HG03097 (cell line): ENCODE measurements around the gene MUC4.
"Not testable (repeated sequence)": the region's sequence is repeated elsewhere in the genome, so short reads cannot be mapped to it uniquely, and the experiment has no call there.

Experiments
- ATAC-seq: cut with Tn5 transposase; IDR thresholded peaks from one replicate; pipeline ENCODE4 v1.9.1; 2021; ENCODE audit not compliant: unreplicated experiment, low FRiP score

The MUC4 gene

DNA sequence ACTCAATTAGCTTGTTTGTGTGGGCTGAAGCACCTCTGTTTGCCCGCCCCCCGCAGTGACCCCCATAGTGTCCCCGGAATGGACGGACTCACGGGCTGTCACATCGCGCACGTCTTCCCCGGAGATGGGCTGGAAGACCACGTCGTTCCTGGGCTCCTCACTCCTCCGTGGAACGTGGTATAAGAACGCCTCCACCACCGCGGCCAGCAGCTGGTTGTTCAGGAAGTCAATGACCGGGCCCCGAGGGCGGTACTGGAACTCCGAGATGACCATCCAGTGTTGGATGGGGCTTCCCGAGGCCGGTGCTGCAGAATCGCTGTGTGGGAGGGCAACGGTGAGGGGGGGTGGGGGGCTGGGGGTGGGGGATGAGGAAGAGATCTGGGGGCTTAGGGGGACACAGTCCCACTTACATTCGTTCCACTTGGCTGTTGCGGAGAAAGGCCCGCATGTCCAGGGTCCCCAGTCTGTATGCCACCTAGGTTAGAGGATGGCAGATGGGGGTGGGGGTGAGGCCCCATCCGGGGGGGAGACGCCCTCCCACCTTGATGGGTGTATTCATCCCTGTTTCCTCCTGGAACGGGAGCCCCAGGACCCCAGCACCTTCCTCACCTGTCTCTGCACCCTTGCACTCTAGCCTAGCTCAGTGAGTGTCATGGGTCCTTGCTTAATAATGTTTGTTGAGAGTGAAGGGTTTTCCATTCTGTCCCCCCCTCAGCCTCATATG, 60.8 kb downstream of the MUC4 start:
- ATAC-seq: no peak

DNA sequence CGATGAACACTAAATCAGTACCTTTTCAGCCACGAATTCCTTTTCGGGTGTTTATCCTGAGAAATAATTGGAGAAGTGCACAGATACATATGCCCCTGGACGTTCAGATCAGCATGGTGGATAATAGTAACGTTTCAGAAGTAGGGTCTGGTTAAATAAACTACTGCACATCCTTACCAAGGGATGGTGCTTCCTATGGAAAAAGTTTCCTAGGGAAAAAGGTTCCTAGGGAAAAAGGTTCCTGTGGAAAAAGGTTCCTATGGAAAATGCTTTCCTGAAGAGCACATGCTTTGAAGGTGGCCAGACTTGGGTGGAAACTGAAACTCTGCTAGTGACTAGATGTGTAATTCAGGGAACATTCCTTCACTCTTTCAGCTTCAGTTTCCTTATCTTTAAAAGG, 62.6 kb downstream of the MUC4 start:
- not testable (repeated sequence) for ATAC-seq

DNA sequence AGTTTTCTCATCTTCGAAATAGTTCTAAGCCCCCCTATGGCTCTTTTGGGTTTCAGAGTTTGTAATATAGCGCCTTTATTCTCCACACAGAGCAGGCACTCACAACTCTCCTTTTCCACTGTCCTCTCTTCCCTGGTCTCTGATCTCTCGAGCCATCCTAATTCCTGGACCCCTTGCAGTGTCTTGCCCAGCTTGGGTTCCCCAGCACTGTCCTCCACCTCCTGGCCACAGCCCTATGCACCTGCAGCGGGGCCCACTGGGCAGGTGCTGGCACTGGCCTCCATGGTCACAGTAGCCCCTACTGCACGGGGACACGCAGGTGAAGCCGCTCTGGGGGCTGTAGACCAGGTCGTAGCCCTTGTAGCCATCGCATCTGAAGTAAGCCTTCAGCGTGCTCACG, 63.1 kb downstream of the MUC4 start:
- ATAC-seq: no peak

DNA sequence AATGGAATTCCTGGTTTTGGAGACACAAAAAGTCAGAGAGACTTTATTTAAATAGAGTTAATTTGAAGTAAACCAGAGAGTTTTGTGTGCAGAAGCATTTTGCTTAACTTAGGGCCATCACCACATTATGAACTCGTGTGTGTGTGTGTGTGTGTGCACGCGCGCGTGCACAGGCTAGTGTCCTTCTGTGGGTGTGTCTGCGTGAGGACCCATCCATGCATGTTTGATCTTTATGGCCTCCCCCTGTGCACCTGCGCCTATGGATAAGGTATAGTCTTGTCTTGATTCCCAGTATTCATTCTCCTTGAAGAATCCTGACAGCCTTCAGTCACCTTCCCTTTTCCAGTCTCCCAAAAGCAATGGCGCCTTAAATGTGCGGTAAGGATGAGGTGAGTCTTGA, 65.0 kb downstream of the MUC4 start:
- no peak for ATAC-seq

DNA sequence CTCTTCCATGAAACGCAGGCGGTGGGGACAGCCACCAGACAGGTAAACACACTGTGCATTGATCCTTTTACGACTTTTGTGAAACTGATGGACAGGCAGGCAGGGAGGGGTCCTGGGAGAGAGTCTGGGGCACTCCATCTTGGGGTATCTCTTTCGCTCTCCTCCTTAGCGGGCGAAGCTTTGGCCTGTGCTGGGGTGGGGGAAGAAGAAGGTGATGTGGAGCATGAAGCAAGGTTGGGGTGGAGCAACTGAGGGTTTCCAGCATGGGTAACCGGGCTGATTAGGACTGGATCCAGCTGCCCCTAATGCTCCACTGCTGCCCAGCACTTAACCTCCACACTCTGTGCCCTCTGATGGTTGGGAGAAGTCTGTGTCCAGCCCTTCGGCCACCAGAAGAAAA, 65.4 kb downstream of the MUC4 start:
- no peak for ATAC-seq

DNA sequence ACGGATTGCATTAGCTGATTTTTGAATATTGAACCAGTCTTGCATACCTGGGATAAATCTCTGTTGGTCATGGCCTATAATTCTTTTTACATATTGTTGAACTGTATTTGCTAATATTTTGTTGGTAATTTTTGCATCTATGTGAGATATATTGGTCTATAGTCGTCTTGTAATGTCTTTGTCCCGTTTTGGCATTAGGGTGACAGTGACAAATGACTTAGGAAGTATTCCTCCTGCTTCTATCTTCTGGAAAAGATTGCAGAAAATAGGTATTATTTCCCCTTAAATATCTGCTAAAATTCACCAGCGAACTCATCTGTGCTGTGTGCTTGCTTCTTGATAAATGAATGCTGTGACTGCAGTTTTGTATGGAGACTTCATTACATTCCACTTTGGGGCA, 67.3 kb downstream of the MUC4 start:
- no peak for ATAC-seq

DNA sequence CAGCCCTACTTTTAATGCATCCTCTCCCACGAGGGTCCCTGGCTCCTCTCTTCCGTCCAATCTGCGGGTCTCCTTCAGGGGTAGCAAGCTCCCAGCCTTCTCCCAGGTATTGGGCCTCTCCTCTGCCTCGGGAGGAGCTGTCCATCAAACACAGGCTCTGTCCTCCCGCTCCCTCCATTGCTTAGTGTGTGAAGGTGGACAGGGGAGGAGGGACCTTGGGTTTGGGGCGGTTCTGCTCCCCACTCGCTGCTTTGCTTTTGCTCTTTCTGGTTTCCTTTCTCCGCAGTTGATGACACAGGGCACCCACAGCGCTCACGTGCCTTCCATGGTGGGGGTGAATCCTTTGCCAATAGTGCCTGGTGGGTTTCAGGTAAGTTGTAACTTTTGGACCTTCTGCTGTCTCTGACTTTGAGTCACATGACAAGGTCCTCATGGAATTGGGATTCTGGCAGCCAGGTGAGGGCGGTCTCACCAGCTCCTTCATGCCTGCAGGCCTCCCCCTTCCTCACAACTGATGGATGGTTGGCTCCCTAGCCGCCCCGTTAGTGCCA, 72.1 kb downstream of the MUC4 start:
- no peak for ATAC-seq

DNA sequence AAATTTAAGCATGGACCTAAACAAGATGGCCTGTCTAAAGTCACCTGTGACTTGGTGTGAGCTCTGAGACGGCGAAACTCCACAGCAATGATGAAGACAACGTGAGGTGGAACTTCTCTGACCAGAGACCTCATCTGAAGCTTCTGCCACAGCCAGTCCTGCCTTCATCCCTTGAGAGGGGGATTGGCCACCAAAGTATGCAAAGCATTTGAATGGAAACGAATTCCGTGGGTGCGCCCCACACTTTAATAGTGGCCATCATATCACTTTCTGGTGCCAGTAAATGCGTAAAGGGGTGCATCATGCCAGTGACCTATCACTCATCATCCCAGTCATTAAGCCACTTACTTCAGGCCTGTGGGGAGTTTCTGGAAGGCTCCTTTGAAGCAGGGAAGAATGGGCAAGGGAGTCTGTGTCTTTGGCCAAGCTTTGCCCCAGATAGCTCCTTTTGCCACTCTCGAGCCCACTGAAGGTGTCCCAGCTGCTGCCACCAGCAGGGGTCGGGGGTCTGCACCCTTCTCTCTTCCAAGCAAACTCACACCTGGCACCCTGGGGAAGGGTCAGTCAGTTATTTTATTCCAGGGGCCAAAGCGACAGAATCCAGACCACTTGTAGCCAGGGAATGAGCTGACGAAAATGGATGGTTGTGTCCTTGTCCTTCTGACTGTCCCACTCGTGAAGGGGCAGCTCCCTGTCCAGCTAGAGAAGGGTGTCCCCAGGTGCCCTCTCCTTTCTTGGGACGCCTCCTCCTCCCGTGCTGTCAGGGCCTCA, 73.3 kb downstream of the MUC4 start:
- no peak for ATAC-seq

DNA sequence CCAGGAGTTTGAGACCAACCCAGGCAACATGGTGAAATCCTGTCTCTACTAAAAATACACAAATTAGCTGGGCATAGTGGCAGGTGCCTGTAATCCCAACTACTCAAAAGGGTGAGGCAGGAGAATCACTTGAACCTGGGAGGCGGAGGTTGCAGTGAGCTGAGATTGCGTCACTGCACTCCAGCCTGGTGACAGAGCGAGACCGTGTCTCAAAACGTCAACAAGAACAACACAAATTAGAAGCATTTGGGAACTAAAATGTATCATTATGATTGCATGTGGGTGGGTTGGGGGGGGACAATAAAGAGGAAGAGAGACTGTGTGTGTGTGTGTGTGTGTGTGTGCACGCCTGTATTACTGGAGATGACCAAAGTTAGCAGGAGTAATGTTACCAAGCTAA, 73.9 kb downstream of the MUC4 start:
- not testable (repeated sequence) for ATAC-seq

DNA sequence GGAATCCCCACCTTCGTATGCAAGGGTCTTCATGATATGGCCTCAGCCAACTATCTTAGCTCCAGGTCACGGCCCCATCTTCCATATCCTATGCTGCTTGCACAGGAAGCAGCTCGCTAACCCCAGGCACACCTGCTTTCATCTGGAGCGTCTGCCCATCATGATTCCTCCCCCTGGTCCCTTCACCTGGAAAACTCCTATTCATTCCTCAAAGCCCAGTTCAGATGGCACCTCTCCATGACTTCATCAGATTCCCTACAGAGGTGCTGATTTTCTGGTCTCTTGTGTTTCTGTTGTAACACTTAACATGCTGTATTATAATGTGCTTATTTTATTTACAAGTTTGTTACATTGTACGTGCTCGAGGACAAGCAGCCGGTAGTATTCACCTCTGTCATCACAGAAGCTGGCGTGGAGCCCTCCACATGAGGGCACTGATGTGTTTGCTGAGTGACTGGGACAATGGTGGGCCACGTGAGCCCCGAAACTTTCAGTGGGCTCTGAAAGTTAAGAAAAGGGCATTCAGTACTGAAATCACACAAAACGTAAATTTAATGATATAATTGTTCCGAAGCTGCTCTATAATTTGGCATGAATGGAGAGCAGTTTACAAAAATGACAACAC, 74.8 kb downstream of the MUC4 start:
- ATAC-seq: no peak

DNA sequence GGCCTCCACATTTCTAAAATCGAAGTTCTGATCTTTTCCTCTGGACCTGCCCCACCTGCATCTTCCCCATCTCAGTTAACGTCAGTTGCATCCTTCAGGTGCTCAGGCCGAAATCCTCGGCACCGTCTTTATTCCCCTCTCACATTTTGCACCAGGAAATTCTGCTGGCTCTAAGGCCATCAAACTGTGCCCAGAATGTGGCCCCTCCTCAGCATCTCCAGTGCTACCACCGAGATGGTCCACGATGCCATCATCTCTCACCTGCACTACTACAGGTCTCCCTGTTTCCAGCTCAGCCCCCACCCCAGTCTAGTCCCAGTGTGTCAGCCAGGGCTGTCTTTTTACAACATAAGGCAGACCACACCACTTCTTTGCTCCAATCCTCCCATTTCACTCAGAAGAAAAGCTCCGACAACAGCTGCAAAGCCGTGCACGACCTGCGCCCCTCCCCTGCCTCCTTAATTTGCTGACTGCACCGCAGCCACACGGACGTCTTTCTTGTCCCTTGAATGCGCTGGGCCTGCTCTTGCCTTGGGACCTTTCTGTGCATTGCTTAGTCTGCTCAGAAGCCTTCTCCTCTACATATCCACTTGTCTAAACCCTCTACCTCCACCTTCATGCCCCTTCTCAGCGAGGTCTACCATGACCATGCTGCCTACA, 76.6 kb downstream of the MUC4 start:
- ATAC-seq: no peak

DNA sequence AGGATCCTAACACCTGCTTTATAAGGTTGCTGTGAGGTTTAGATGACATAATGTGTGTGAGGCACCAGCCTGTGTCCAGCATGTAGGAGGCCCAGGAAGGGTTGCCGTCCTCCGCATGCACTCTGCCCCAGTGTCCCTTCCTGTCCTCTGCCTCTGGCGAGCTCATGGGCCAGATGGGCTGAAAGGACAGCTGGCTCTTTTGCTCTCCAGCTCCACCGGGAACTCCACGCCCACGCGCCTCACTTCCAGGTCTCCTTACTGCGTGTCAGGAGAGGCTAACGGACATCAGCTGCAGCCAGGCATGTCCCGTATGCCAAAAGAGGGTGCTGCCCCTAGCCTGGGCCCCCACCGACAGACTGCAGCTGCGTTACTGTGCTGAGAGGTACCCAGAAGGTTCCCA, 78.8 kb downstream of the MUC4 start:
- ATAC-seq: no peak

DNA sequence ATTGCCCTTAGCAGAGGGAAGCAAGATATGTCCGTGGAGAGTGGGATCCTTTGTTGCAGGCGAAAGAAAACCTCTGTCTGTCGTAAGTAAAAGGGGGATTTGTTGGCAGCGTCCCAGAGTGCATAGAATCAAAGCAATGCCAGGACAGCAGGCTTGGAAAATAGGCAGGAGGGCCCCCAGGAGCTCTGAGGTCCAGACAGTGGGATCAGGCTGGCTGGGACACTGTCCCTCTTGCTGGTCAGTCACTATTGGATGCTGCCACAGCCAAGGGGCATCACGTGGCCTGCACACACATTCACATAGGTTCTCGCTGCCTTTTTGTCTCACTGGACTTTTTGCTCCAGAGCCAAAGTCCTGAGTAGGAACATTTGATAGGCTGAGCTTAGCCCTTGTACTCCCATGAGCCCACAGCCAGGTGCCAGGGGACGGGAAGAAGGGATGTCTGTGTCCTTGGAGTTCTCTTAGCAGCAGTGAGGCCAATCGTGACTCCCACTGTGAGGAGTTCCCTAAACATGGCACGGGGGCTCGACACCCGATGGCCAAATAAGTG, 80.3 kb downstream of the MUC4 start:
- ATAC-seq: no peak

DNA sequence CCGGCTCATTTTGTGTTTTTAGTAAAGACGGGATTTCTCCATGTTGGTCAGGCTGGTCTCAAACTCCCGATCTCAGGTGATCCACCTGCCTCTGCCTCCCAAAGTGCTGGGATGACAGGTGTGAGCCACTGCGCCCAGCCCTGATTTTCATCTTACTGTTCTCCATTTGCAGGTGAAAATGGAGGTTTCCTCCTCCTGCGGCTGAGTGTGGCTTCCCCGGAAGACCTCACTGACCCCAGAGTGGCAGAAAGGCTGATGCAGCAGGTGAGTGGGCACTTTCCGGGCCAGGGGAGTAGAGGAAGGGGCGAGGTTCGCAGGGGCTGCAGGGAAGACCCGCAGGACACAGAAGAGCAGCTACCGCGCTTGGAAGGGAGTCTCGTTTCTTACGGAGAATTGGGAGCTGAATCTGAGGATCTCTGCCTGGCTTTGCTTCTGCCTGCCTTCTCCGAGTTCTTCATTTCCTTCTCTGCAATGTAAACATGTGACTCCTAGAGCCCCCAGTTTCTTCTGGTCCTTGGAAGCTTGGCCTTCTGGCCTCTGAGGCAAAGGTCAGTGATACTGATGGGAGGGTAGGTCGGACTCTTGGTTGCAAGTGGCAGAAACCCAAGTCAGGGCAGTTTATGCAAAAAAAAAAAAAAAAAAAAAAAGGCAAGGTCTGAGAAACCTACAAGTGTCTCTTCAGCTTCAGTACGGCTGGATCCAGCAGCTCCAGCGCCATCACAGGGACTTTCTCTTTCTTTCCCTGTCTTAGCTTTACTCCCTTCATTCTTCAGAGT, 82.1 kb downstream of the MUC4 start:
- ATAC-seq: no peak

DNA sequence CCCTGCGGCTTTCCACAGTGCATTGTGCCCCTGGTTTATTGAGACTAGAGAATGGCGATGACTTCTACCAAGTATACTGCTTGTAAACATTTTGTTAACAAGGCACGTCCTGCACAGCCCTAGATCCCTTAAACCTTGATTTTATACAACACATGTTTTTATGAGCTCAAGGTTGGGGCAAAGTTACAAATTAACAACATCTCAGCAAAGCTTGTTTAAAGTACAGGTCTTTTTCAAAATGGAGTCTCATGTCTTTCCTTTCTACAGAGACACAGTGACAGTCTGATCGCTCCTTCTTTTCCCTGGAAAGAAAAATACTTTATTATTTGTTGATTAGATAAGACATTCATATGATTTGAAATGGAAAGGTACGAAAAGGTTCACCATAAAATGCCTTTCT, 82.9 kb downstream of the MUC4 start:
- not testable (repeated sequence) for ATAC-seq

DNA sequence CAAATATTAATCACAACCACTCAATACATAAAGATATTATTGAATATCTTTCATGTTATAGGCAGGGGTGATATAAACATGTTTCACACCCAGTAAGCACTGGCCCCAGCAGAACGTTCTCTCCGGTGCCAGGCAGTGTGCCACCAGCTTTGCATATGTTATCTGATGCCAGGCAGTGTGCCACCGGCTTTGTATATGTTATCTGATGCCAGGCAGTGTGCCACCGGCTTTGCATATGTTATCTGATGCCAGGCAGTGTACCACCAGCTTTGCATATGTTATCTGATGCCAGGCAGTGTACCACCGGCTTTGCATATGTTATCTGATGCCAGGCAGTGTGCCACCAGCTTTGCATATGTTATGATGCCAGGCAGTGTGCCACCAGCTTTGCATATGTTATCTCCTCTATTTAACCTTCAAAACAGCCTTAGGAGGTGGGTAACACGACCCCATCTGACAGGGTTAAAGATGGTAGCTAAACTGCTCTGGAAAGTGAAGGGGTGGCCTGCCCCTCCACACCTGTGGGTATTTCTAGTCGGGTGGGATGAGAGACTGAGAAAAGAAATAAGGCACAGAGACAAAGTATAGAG, 84.0 kb downstream of the MUC4 start:
- no peak for ATAC-seq

DNA sequence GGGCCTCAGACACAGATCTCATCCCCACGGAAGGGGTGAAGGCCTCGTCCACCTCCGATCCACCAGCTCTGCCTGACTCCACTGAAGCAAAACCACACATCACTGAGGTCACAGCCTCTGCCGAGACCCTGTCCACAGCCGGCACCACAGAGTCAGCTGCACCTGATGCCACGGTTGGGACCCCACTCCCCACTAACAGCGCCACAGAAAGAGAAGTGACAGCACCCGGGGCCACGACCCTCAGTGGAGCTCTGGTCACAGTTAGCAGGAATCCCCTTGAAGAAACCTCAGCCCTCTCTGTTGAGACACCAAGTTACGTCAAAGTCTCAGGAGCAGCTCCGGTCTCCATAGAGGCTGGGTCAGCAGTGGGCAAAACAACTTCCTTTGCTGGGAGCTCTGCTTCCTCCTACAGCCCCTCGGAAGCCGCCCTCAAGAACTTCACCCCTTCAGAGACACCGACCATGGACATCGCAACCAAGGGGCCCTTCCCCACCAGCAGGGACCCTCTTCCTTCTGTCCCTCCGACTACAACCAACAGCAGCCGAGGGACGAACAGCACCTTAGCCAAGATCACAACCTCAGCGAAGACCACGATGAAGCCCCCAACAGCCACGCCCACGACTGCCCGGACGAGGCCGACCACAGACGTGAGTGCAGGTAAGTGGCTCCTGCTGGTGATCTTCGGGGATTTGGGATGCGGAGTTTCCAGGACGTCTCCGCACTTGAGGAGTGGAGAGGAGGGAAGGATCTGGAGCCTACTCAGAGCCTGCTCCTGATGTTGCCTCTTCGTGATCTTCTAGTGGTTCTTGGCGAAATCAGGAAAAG, 85.6 kb downstream of the MUC4 start:
- ATAC-seq: not testable (repeated sequence)

DNA sequence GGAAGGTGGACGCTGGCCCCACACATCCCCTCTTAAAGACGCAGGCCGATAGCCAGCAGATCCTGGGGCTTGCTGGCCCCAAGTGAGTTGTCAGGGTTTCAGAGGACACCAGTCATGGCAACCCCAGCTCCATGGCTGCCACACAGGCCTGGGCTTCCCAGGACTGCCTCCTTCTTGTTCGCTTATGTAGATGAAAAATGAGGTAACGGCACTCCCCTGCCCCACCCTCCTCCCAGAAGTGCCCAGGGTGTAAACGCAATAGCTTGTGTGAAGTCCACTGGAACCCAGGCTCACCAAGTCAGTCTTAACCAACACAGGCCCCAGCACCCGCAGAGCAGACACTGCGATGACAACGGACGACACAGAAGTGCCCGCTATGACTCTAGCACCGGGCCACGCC, 87.4 kb downstream of the MUC4 start:
- not testable (repeated sequence) for ATAC-seq

DNA sequence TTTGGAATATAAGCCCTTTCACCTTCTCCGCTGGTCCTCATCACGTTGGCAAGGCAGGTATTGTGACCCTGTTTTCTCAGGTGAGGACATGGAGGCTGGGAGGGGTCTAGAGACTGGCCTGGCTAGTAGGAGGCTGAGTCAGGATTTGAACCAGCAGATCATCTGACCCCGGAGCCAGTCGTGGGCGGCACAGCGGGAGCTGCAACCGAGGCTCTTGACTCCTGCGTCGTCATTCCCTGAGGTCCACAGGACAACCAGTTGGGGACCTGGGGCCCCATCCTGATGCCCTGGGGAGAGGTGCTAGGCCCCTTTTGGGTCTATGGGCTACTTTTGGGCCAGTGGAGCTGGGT, 88.8 kb downstream of the MUC4 start:
- not testable (repeated sequence) for ATAC-seq
